PC-3 (cell line): ENCODE measurements around the gene GLS. TPM values are rescaled to one million over a fixed set of nuclear protein-coding genes. Genes with fewer than 3 reads are reported as not detected.

Experiments
- ATAC-seq: fragments of 200-7000 bp; cut with Tn5 transposase; 2 replicates; pipeline ENCODE4 v1.9.1; 2020; ENCODE audit warnings: mild to moderate bottlenecking, moderate library complexity
- BruUV-seq: library from RNA; stranded (reverse); fragments of 400-500 nt; replicated peaks from 2 replicates; lab custom pipeline; 2021; lab: Mats Ljungman, UMichigan
- CTCF ChIA-PET: fragments of 300-600 bp; sonication (Branson Sonifier 250); formaldehyde crosslinking; loops from one replicate; lab custom pipeline; 2022; ENCODE audit warnings: antibody characterized with exemption; lab: Charles Lee
- POLR2A ChIA-PET: fragments of 300-600 bp; sonication (Branson Sonifier 250); formaldehyde crosslinking; loops from one replicate; lab custom pipeline; 2022; ENCODE audit warnings: antibody characterized with exemption; ENCODE audit not compliant: unreplicated experiment; lab: Charles Lee
- DNase-seq: peaks from one replicate; pipeline ENCODE4 v3.0.0-alpha.2; 2015
- H2AFZ ChIP-seq: fragments of 300-600 bp; sonication (generic); 2 replicates; pipeline ENCODE4 v1.6.0; 2016; ENCODE audit warnings: antibody characterized with exemption, low read length
- H3F3A ChIP-seq: fragments of 300-600 bp; sonication (generic); one replicate; pipeline ENCODE4 v1.6.0; 2017; ENCODE audit warnings: antibody characterized with exemption, low read length, control low read depth, mild to moderate bottlenecking; ENCODE audit not compliant: unreplicated experiment
- H3K27ac ChIP-seq: fragments of 300-600 bp; sonication (generic); 2 replicates; pipeline ENCODE4 v1.5.1; 2016; ENCODE audit warnings: mild to moderate bottlenecking, low read length
- H3K27me3 ChIP-seq: fragments of 300-600 bp; sonication (generic); 2 replicates; pipeline ENCODE4 v1.6.1; 2016; ENCODE audit warnings: low read length, mixed read lengths
- H3K36me3 ChIP-seq: fragments of 300-600 bp; sonication (generic); 2 replicates; pipeline ENCODE4 v1.6.1; 2016; ENCODE audit warnings: low read depth, mixed run types, low read length, mixed read lengths
- H3K4me1 ChIP-seq: fragments of 300-600 bp; sonication (generic); 2 replicates; pipeline ENCODE4 v1.5.1; 2016; ENCODE audit warnings: low read length; ENCODE audit not compliant: insufficient read depth
- H3K4me2 ChIP-seq: fragments of 300-600 bp; sonication (generic); 2 replicates; pipeline ENCODE4 v1.6.0; 2016; ENCODE audit warnings: low read length
- H3K4me3 ChIP-seq: fragments of 300-600 bp; sonication (generic); 2 replicates; pipeline ENCODE4 v1.5.1; 2016; ENCODE audit warnings: mild to moderate bottlenecking, low read length, mixed read lengths
- H3K79me2 ChIP-seq: fragments of 300-600 bp; sonication (generic); 2 replicates; pipeline ENCODE4 v1.6.1; 2017; ENCODE audit warnings: low read length, mixed read lengths
- H3K9ac ChIP-seq: fragments of 300-600 bp; sonication (generic); 2 replicates; pipeline ENCODE4 v1.6.0; 2016; ENCODE audit warnings: mild to moderate bottlenecking, low read length
- H3K9me2 ChIP-seq: fragments of 300-600 bp; sonication (generic); replicated peaks from 2 replicates; pipeline ENCODE4 v1.6.1; 2016; ENCODE audit warnings: mixed run types, low read length, mixed read lengths
- H3K9me3 ChIP-seq: fragments of 300-600 bp; sonication (generic); 2 replicates; pipeline ENCODE4 v1.6.1; 2016; ENCODE audit warnings: low read length, mixed read lengths
- H4K20me1 ChIP-seq: fragments of 300-600 bp; sonication (generic); 2 replicates; pipeline ENCODE4 v1.6.1; 2016; ENCODE audit warnings: low read length, mixed read lengths
- CTCF ChIP-seq: fragments of 300-600 bp; sonication (generic); conservative IDR thresholded peaks from 2 replicates; pipeline ENCODE4 v1.5.1; 2017; ENCODE audit warnings: antibody characterized with exemption, low read depth, mild to moderate bottlenecking, low read length
- EZH2 ChIP-seq: fragments of 300-600 bp; sonication (generic); IDR thresholded peaks from one replicate; pipeline ENCODE4 v1.6.1; 2017; ENCODE audit warnings: antibody characterized with exemption, mild to moderate bottlenecking, low read length; ENCODE audit not compliant: unreplicated experiment
- EZH2phosphoT487 ChIP-seq: fragments of 300-600 bp; sonication (generic); IDR thresholded peaks from 2 replicates; pipeline ENCODE4 v1.6.1; 2018; ENCODE audit warnings: mild to moderate bottlenecking, antibody characterized with exemption, low read length, borderline replicate concordance
- intact Hi-C: fragments of 100-400 bp; cut with micrococcal nuclease; formaldehyde crosslinking; loops from 2 replicates; pipeline ENCODE4 v1.9.0; 2023
- total RNA-seq: library from RNA; depleted of rRNA; stranded (reverse); fragments of >200 nt; gene quantifications from 2 replicates; pipeline ENCODE4 v1.2.3, GENCODE V29; 2014

The GLS gene
- total RNA-seq, 1 experiment from 2014 or later = 67.4 TPM

DNA sequence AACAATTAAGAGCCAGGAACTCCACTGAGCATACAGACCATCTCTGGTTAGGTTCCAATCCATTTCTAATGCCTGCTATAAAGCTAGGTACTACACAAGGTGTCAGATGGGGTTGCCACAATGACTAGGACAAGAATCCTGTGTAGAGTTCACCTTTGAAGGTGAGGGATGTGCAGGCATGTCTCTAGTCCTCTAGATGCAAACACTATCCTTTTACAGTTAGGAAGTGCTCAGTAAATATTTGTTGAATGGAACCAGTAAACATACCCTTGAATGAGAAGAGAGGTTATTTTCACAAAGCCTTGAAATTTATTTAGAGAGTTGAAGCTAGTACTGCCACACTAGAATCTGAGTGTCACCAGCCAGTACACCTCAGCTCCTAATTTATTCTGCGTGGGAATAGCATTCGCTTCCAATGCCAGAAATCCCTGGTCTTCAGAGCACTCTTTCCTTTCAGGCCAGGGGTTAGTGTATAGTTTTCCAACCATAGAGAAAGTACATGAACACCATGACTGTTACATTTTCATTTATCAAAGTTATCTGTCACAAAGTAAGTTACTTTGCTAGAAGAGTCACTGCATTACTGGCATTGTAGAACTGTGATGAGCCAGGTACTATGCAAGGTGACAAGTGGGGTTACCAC, 85.1 kb downstream of the GLS start:
- CTCF ChIA-PET = interaction anchor here (0.6 kb wide), 1 partner anchor 627 kb away, joined by 5 read pairs; no protein-coding TSS in a partner anchor

GRCh38 chr2:190968522-190968921, 87.9 kb downstream of the GLS start:
- no peak overlapping the region for H3K4me3 ChIP-seq
- no peak overlapping the region for H3K27ac ChIP-seq
- no peaks in the 10 kb centered on the region for H3K79me2 ChIP-seq
- H3K4me1 ChIP-seq = no peaks in the 10 kb centered on the region
- H4K20me1 ChIP-seq = no peaks in the 10 kb centered on the region
- H3F3A ChIP-seq = no peaks in the 10 kb centered on the region
- no peaks in the 10 kb centered on the region for H3K27me3 ChIP-seq
- no peak for DNase-seq
- ATAC-seq = no peak
- BruUV-seq = no TSS peak
- H3K4me2 ChIP-seq = no peak overlapping the region
- H2AFZ ChIP-seq = no peak overlapping the region
- intact Hi-C loops = no loop called here
- ChIA-PET POLR2A (no interaction called here), CTCF (no interaction called here)
- no peaks in the 10 kb centered on the region for H3K9me2 ChIP-seq
- TF ChIP-seq EZH2 = no peak
- TF ChIP-seq EZH2phosphoT487 = no peak
- no peak for TF ChIP-seq CTCF
- no peaks in the 10 kb centered on the region for H3K9me3 ChIP-seq
- no peak overlapping the region for H3K9ac ChIP-seq
- H3K36me3 ChIP-seq = peaks cover 67% of the 10 kb centered on the region

More for the DNA sequence above, 85.1 kb downstream of the GLS start:
- H2AFZ ChIP-seq = no peak overlapping the region
- no peak overlapping the region for H3K9ac ChIP-seq
- no peak for DNase-seq
- H3K9me2 ChIP-seq = no peaks in the 10 kb centered on the region
- no TSS peak for BruUV-seq
- no peaks in the 10 kb centered on the region for H3K4me1 ChIP-seq
- no peaks in the 10 kb centered on the region for H3K9me3 ChIP-seq
- no peaks in the 10 kb centered on the region for H3K79me2 ChIP-seq
- H3K4me3 ChIP-seq = no peak overlapping the region
- POLR2A ChIA-PET = no interaction called here
- no peaks in the 10 kb centered on the region for H4K20me1 ChIP-seq
- no peak overlapping the region for H3K4me2 ChIP-seq
- intact Hi-C loops = no loop called here
- peaks cover 56% of the 10 kb centered on the region for H3K36me3 ChIP-seq
- no peak overlapping the region for H3K27ac ChIP-seq
- no peaks in the 10 kb centered on the region for H3F3A ChIP-seq
- TF ChIP-seq EZH2phosphoT487 (no peak), CTCF (no peak), EZH2 (no peak)
- H3K27me3 ChIP-seq = no peaks in the 10 kb centered on the region
- no peak for ATAC-seq

- Histone ChIP-seq H3K9ac (no peak overlapping the region), H2AFZ (no peak overlapping the region), H3F3A (no peaks in the 10 kb centered on the region), H3K4me2 (no peak overlapping the region), H3K36me3 (peaks cover 73% of the 10 kb centered on the region), H3K4me3 (no peak overlapping the region), H3K27ac (no peak overlapping the region), H3K9me2 (no peaks in the 10 kb centered on the region), H4K20me1 (no peaks in the 10 kb centered on the region), H3K79me2 (no peaks in the 10 kb centered on the region), H3K9me3 (no peaks in the 10 kb centered on the region), H3K27me3 (no peaks in the 10 kb centered on the region), H3K4me1 (no peaks in the 10 kb centered on the region)
- DNase-seq = no peak
- POLR2A ChIA-PET = no interaction called here
- no TSS peak for BruUV-seq
- intact Hi-C loops = no loop called here
- CTCF ChIA-PET = no interaction called here
- ATAC-seq = no peak
- no peak for TF ChIP-seq EZH2
- TF ChIP-seq CTCF = no peak
- TF ChIP-seq EZH2phosphoT487 = no peak
Measured at GRCh38 chr2:190970160-190970559, 89.5 kb downstream of the GLS start.
